Subcutaneous abdominal adipose tissue (tissue), 5 donors: Measurements from ENCODE around the gene ELOVL1.
"Not testable (repeated sequence)": the region's sequence is repeated elsewhere in the genome, so short reads cannot be mapped to it uniquely, and the experiment has no call there.

Experiments
- H3K27ac ChIP-seq: one replicate; pipeline ENCODE4 v1.7.0; 2013; ENCODE audit warnings: low read depth, mild to moderate bottlenecking, inconsistent platforms, low read length, moderate library complexity
- H3K27me3 ChIP-seq, 5 donors: one replicate each; pipeline ENCODE4 v1.7.0; 2013; ENCODE audit warnings: low read length in 5 of 5, inconsistent platforms in 1 of 5; ENCODE audit not compliant: control insufficient read depth in 5 of 5, insufficient read depth in 4 of 5
- H3K36me3 ChIP-seq, 5 donors: one replicate each; pipeline ENCODE4 v1.7.0; 2013; ENCODE audit warnings: low read length in 5 of 5; ENCODE audit not compliant: control insufficient read depth in 5 of 5, insufficient read depth in 5 of 5
- H3K4me1 ChIP-seq, 5 donors: one replicate each; pipeline ENCODE4 v1.7.0; 2013; ENCODE audit warnings: low read length in 5 of 5, mild to moderate bottlenecking in 3 of 5, moderate library complexity in 1 of 5; ENCODE audit not compliant: control insufficient read depth in 5 of 5, insufficient read depth in 5 of 5
- H3K4me3 ChIP-seq, 5 donors: one replicate each; pipeline ENCODE4 v1.7.0; 2013; ENCODE audit warnings: low read length in 5 of 5, low read depth in 1 of 5
- H3K9ac ChIP-seq, 5 donors: one replicate each; pipeline ENCODE4 v1.7.0; 2013; ENCODE audit warnings: low read length in 5 of 5, mild to moderate bottlenecking in 4 of 5, moderate library complexity in 3 of 5
- H3K9me3 ChIP-seq, 5 donors: one replicate each; pipeline ENCODE4 v1.7.0; 2013; ENCODE audit warnings: low read length in 5 of 5; ENCODE audit not compliant: control insufficient read depth in 5 of 5
- donor health status: healthy.
- donor health status: healthy.
- donor health status: healthy.
- donor health status: healthy.
- donor health status: healthy.

The ELOVL1 gene

GRCh38 chr1:43367904-43368645 is at the start of gene ELOVL1:
ELOVL1 (minus strand) TSS chr1:43368011; CDS start chr1:43365609, 2,402 bp downstream.
- Histone ChIP-seq H3K9me3 (no peaks in the 10 kb centered on the region), H3K27ac (peak within 1 kb of the TSS; percentile 92), H3K36me3 (peaks cover 0 to 33% (median 28%) of the 10 kb centered on the region in 5 donors), H3K9ac (peak within 1 kb of the TSS; percentile 48 to 95 (median 90)), H3K4me3 (peak within 1 kb of the TSS; percentile 68 to 91 (median 85)), H3K4me1 (peaks cover 5 to 36% (median 32%) of the 10 kb centered on the region in 5 donors), H3K27me3 (no peaks in the 10 kb centered on the region)

DNA sequence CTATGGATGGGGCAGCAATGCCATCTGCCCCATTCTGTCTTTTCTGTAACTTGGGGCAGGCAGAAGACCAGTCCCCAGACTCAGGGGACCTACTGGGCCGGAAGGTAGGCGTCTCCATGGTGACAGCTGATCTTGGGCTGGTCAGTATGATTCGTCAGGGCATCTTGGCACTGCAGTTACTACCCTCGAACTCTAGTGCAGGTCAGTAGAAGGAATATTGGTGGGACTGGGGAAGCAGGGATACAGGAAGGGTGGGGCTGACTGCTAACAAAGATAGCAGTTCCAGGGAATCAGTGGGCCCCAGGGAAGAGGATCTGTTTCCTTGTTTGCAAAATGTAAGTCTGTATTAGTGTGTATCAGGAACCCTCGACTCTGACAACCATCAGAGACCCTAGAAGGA is 48.1 kb upstream of the ELOVL1 start:
- Histone ChIP-seq H3K27me3 (no peaks in the 10 kb centered on the region), H3K9me3 (no peaks in the 10 kb centered on the region), H3K4me3 (no peak overlapping the region), H3K9ac (no peak overlapping the region), H3K36me3 (peaks cover 23 to 72% (median 62%) of the 10 kb centered on the region in 5 donors), H3K4me1 (peaks cover 0 to 6% (median 0%) of the 10 kb centered on the region in 5 donors), H3K27ac (no peak overlapping the region)

DNA sequence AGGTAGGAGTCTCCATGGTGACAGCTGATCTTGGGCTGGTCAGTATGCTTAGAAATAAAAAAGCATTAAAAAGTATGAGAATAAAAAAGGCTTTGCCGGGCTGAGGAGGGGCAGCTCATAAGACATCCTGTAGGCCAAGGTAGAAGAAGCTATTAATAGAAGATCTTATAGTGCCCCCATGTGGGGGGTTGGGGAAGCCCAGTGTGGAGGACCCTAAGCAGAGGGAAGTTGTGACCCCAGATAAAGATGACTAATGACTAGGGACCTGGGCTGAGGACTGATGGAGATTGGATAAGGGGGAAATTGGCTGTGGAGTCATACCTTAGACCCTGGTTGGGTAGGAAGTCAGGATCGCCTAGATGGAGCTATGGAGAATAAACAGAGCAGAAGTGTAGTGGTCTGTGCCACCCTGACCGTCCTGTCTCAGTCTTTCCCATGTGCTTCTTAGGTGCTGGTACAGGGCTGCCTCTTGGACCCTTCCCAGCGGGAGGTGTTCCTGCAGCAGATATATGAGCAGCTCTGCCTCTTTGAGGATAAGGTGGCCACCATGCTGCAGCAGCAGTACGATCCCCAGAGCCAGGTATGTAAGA is 46.9 kb upstream of the ELOVL1 start:
- H3K27me3 ChIP-seq, result no peaks in the 10 kb centered on the region
- peaks cover 21 to 61% (median 51%) of the 10 kb centered on the region in 5 donors for H3K36me3 ChIP-seq
- H3K4me3 ChIP-seq, result no peak overlapping the region
- no peak overlapping the region for H3K27ac ChIP-seq
- no peaks in the 10 kb centered on the region for H3K9me3 ChIP-seq
- H3K4me1 ChIP-seq, result peaks cover 0 to 6% (median 0%) of the 10 kb centered on the region in 5 donors
- no peak overlapping the region for H3K9ac ChIP-seq

- H3K4me1 ChIP-seq, H3K27ac ChIP-seq, H3K9me3 ChIP-seq, H3K4me3 ChIP-seq, H3K27me3 ChIP-seq, H3K9ac ChIP-seq: not testable (repeated sequence)
- H3K36me3 ChIP-seq, result peaks cover 25 to 58% (median 47%) of the 10 kb centered on the region in 5 donors
Observed at GRCh38 chr1:43413426-43413825, 45.6 kb upstream of the ELOVL1 start.

GRCh38 chr1:43410571-43410970 is 42.8 kb upstream of the ELOVL1 start:
- Histone ChIP-seq H3K27ac (no peak overlapping the region), H3K9me3 (no peaks in the 10 kb centered on the region), H3K4me3 (no peak overlapping the region), H3K27me3 (no peaks in the 10 kb centered on the region), H3K4me1 (peaks cover 0 to under 1% (median 0%) of the 10 kb centered on the region in 5 donors), H3K36me3 (peaks cover 14 to 54% (median 38%) of the 10 kb centered on the region in 5 donors), H3K9ac (no peak overlapping the region)

- no peak overlapping the region for H3K9ac ChIP-seq
- no peak overlapping the region for H3K4me3 ChIP-seq
- H3K27me3 ChIP-seq, result no peaks in the 10 kb centered on the region
- peaks cover 18 to 60% (median 49%) of the 10 kb centered on the region in 5 donors for H3K36me3 ChIP-seq
- H3K4me1 ChIP-seq, result peaks cover 0 to 10% (median 0%) of the 10 kb centered on the region in 5 donors
- no peak overlapping the region for H3K27ac ChIP-seq
- no peaks in the 10 kb centered on the region for H3K9me3 ChIP-seq
Observed at GRCh38 chr1:43405876-43406234, 38.0 kb upstream of the ELOVL1 start.

DNA sequence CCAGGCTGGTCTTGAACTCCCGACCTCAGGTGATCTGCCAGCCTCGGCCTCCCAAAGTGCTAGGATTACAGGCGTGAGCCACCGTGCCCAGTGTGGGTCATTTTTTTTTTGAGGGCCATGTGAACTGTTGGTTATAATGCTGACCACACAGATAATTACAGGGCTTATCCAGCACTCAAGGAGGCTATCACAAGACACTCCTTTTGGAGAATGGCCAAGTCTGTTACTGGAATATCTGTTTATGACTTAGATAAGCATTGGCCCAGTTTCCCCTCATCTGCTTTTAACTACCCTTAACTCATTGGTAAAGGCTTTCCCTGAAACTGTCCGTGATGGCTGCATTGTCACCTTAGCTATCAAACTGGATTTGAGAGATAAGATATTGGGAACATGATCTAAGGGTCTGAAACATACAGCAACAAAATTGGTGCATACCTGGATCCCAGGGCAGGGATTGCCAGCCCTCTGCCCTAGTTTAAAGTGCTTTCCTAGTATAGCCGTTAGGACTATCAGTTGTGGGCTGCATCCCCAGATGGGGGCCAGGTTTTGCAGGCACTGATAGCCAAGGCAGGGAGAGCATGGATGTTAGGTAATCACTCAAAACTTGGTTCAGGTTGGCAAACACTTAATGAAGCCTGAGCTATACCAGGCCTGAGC is 37.5 kb upstream of the ELOVL1 start:
- Histone ChIP-seq H3K9me3 (no peaks in the 10 kb centered on the region), H3K4me1 (peaks cover 0 to 10% (median 0%) of the 10 kb centered on the region in 5 donors), H3K9ac (no peak overlapping the region), H3K36me3 (peaks cover 18 to 59% (median 49%) of the 10 kb centered on the region in 5 donors), H3K27me3 (no peaks in the 10 kb centered on the region), H3K27ac (no peak overlapping the region), H3K4me3 (no peak overlapping the region)

DNA sequence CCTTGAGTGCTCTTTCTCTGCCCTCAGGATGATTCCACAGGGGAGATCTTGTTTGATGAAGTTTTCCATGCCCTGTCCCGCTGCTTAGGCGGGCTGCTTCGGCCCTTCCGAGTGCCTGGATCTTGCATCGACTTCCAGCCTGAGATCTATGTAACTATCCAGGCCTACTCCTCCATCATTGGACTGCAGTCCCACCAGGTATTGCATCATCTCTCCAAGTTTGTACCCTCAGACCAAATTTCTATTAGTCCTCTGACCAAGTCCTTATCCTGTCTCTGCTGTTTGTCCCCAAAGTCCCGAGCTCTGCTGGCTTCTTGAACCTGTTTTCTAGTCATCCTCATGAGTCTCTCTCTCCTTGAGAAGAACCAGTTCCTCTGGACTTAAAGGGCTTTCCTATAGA is 36.5 kb upstream of the ELOVL1 start:
- no peak overlapping the region for H3K4me3 ChIP-seq
- peaks cover 16 to 58% (median 52%) of the 10 kb centered on the region in 5 donors for H3K36me3 ChIP-seq
- H3K27me3 ChIP-seq, result no peaks in the 10 kb centered on the region
- H3K9ac ChIP-seq, result no peak overlapping the region
- peaks cover 0 to 10% (median 0%) of the 10 kb centered on the region in 5 donors for H3K4me1 ChIP-seq
- no peak overlapping the region for H3K27ac ChIP-seq
- H3K9me3 ChIP-seq, result no peaks in the 10 kb centered on the region

- no peaks in the 10 kb centered on the region for H3K9me3 ChIP-seq
- no peak overlapping the region for H3K27ac ChIP-seq
- H3K4me1 ChIP-seq, result peaks cover 0 to 10% (median 0%) of the 10 kb centered on the region in 5 donors
- H3K36me3 ChIP-seq, result peaks cover 11 to 41% (median 39%) of the 10 kb centered on the region in 5 donors
- H3K9ac ChIP-seq, result no peak overlapping the region
- no peak overlapping the region for H3K4me3 ChIP-seq
- no peaks in the 10 kb centered on the region for H3K27me3 ChIP-seq
Observed at GRCh38 chr1:43402089-43402865, 34.5 kb upstream of the ELOVL1 start.
